K562 (cell line): ENCODE results near the gene MYO3B. TPM values are rescaled to one million over a fixed set of nuclear protein-coding genes. Genes with fewer than 3 reads are reported as not detected.
A peak's percentile ranks its signal among the peaks of the same experiment; 100 is the strongest.

Experiments used
- ATAC-seq: fragments of 200-7000 bp; cut with Tn5 transposase; 3 replicates; pipeline ENCODE4 v1.9.1; 2020; ENCODE audit warnings: moderate library complexity
- BruUV-seq: library from RNA; stranded (reverse); fragments of 400-500 nt; replicated peaks from 2 replicates; lab custom pipeline; 2021; lab: Mats Ljungman, UMichigan
- CTCF ChIA-PET: fragments of 300-600 bp; formaldehyde crosslinking; extraction: SDS; loops from one replicate; lab custom pipeline; 2021; ENCODE audit warnings: low intra/inter-chr PET ratio; lab: Yijun Ruan, JAX
- POLR2A ChIA-PET: fragments of 300-600, 350-650 bp; sonication (Branson Sonifier 250); formaldehyde crosslinking; extraction: SDS; loops from one replicate; lab custom pipeline; 2021; ENCODE audit warnings: antibody characterized with exemption, inconsistent platforms; lab: Yijun Ruan, JAX
- DNase-seq, 4 experiments: peaks; one replicate each; pipeline versions ENCODE4 v3.0.0 to v3.0.0-alpha.2; 2011 to 2018; ENCODE audit warnings: low spot score in 3 of 4, mixed read lengths in 3 of 4; ENCODE audit errors: extremely low read depth in 1 of 4
- FAIRE-seq: peaks from 2 replicates; lab custom pipeline; 2011; peaks lifted over from hg19 to GRCh38; lab: Jason Lieb, UNC
- H2AFZ ChIP-seq: 2 replicates; pipeline ENCODE4 v1.6.0; 2011; ENCODE audit warnings: low read depth, low read length, control low read depth, inconsistent platforms
- H3K27ac ChIP-seq: fragments of 200-600 bp; 3 replicates; pipeline ENCODE4 v1.8.0; 2011; ENCODE audit warnings: low read depth, mild to moderate bottlenecking, control low read depth, inconsistent platforms, low read length, moderate library complexity, mixed read lengths; ENCODE audit errors: extremely low read depth
- H3K27me3 ChIP-seq, 2 experiments: fragments of 300-600 bp in 1 of 2; 2 replicates in 1 of 2; 3 replicates in 1 of 2; pipeline versions ENCODE4 v1.6.0 to v1.8.0; 2011; ENCODE audit warnings: inconsistent platforms in 2 of 2, low read length in 2 of 2, mild to moderate bottlenecking in 1 of 2, mixed read lengths in 1 of 2, moderate library complexity in 1 of 2; ENCODE audit not compliant: control insufficient read depth in 2 of 2, insufficient read depth in 2 of 2
- H3K36me3 ChIP-seq: fragments of 300-600 bp; 3 replicates; pipeline ENCODE4 v1.8.0; 2011; ENCODE audit warnings: mild to moderate bottlenecking, low read length, inconsistent platforms; ENCODE audit not compliant: control insufficient read depth, insufficient read depth
- H3K4me1 ChIP-seq, 2 experiments: fragments of 200-600 bp in 1 of 2; replicated peaks in 1 of 2; 2 replicates in 1 of 2; 3 replicates in 1 of 2; pipeline versions ENCODE4 v1.5.1 to v1.8.0; 2011; ENCODE audit warnings: inconsistent platforms in 2 of 2, low read length in 2 of 2, mild to moderate bottlenecking in 1 of 2, mixed read lengths in 1 of 2, moderate library complexity in 1 of 2; ENCODE audit not compliant: control insufficient read depth in 2 of 2, insufficient read depth in 2 of 2
- H3K4me2 ChIP-seq: 2 replicates; pipeline ENCODE4 v1.6.1; 2011; ENCODE audit warnings: low read length, control low read depth, inconsistent platforms, mixed read lengths; ENCODE audit not compliant: insufficient read depth
- H3K4me3 ChIP-seq: fragments of 200-600 bp; sonication (generic), shearing (Covaris generic); 2 replicates; pipeline ENCODE4 v1.5.1; 2016; ENCODE audit warnings: control low read depth, inconsistent platforms
- H3K79me2 ChIP-seq: fragments of 200-600 bp; 3 replicates; pipeline ENCODE4 v1.8.0; 2011; ENCODE audit warnings: low read length, inconsistent platforms; ENCODE audit not compliant: control insufficient read depth, insufficient read depth
- H3K9ac ChIP-seq, 2 experiments: 2 replicates each; pipeline versions ENCODE4 v1.6.0 to v1.6.1; 2011; ENCODE audit warnings: low read depth in 2 of 2, low read length in 2 of 2, control low read depth in 1 of 2, inconsistent platforms in 1 of 2, mild to moderate bottlenecking in 1 of 2, mixed read lengths in 1 of 2; ENCODE audit not compliant: insufficient read depth in 1 of 2
- H3K9me1 ChIP-seq: one replicate; pipeline ENCODE4 v1.6.0; 2011; ENCODE audit warnings: inconsistent platforms, mild to moderate bottlenecking, low read length, moderate library complexity; ENCODE audit not compliant: control insufficient read depth, insufficient read depth
- H3K9me3 ChIP-seq: replicated peaks from 2 replicates; pipeline ENCODE4 v1.5.1; 2011; ENCODE audit warnings: low read depth, low read length, inconsistent platforms; ENCODE audit not compliant: control insufficient read depth, insufficient read depth
- H4K20me1 ChIP-seq: replicated peaks from 2 replicates; pipeline ENCODE4 v1.6.1; 2011; ENCODE audit warnings: low read length, inconsistent platforms, mixed read lengths; ENCODE audit not compliant: control insufficient read depth, insufficient read depth
- CTBP1 ChIP-seq: fragments of 450-650 bp; IDR thresholded peaks from 2 replicates; pipeline ENCODE4 v1.6.1; 2016; ENCODE audit warnings: borderline replicate concordance
- ELF2 ChIP-seq: fragments of 250-450 bp; sonication (Bioruptor Pico); IDR thresholded peaks from 2 replicates; pipeline ENCODE4 v1.5.0; 2021; ENCODE audit warnings: mild to moderate bottlenecking
- WGBS: fragments of 100-300 bp; shearing (Covaris generic); methylation state at CpG from one replicate; pipeline ENCODE4 v1.1.6; 2016; ENCODE audit warnings: low coverage, mixed read lengths; ENCODE audit not compliant: insufficient coverage; ENCODE audit errors: missing lambda C conversion rate; 5-methylcytosine and 5-hydroxymethylcytosine counted together
- in situ Hi-C: fragments of 300-500 bp; cut with MboI; formaldehyde crosslinking; loops from 4 replicates; pipeline ENCODE4 v1.15.0; 2018; ENCODE audit warnings: inconsistent platforms, mixed read lengths
- intact Hi-C: fragments of 100-400 bp; cut with micrococcal nuclease; formaldehyde crosslinking; loops from 2 replicates; pipeline ENCODE4 v1.14.2; 2022
- polyA plus RNA-seq, 8 experiments: library from polyadenylated mRNA; depleted of rRNA in 4 of 8; stranded (reverse) in 5 of 8; unstranded in 3 of 8; fragments of >200 nt; fragmentation: Nextera tagmentation in 2 of 8; fragmentation: Illumina TruSeq in 1 of 8; extraction: Ambion mirVana in 2 of 8; extraction: Trizol in 1 of 8; gene quantifications; 2 replicates each; pipeline versions ENCODE4 v1.2.1 to v1.2.3, GENCODE V29; 2011 to 2014; ENCODE audit warnings: inconsistent platforms in 1 of 8, missing spikeins in 1 of 8
- total RNA-seq, 7 experiments: library from RNA; depleted of rRNA in 6 of 7; stranded (reverse); fragments of >200 nt in 6 of 7; fragmentation: Illumina TruSeq in 2 of 7; extraction: Trizol in 2 of 7; gene quantifications; 2 replicates each; pipeline versions ENCODE4 v1.2.1 to v1.2.3, GENCODE V29; 2011 to 2021; ENCODE audit warnings: low replicate concordance in 1 of 7
- TF ChIP-seq, protein P1 (sequence below), 2 experiments: fragments of 450-650 bp in 1 of 2; sonication (generic) in 1 of 2; formaldehyde crosslinking in 1 of 2; IDR thresholded peaks in 1 of 2; conservative IDR thresholded peaks in 1 of 2; 2 replicates each; pipeline versions ENCODE4 v1.6.1 to v1.8.1; 2016 to 2023; ENCODE audit warnings: mild to moderate bottlenecking in 2 of 2, moderate library complexity in 2 of 2, inconsistent platforms in 1 of 2, missing genetic modification reagents in 1 of 2

The MYO3B gene
- total and polyA plus RNA-seq, 9 of the 15 experiments (the other 6 are each of a cell fraction or from before 2014, with no cell fraction given) = 2.7 to 6.5 (median 3.6) TPM

DNA sequence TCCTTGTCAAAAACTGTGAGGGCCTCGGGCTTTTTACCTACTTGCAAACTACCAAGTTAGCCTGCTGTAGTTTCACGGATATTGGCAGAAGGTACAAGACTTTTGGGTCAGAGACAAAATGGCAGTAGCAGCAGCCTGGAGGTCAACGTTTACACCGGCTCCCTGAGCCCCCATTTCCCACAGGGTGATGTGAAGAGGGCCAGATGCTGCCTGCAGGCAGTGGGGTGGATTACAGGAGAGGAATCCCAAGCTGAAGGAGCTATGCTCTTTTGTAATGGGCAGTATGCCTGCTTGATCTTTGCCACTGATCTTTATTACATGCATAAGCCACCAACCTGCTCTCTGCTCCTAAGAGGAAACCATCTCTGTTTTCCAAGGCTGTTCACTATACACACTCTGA, 507.6 kb downstream of the MYO3B start (continued):
- peak; percentile 16; the same call in 1 of the 2 replicates for TF ChIP-seq CTBP1
- TF ChIP-seq, all 486 proteins: peak for 2

DNA sequence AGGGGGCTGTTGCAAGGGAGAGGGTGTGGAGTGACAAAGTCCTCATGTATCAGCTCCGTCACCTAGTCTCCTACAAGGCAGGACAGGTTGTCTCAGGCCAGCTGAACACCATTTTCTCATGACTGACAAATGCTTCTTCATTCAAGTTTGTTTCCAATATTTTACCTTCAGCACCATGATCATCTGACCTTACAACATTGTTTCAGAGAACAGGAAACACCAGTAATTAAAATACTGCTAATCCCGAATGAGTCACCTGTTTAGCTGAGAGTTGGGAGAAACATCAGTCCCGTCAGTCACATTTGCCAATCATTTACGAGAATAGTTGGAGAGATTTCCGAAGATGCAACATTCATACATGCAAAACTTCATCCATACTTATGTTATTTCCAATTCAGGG, 511.5 kb downstream of the MYO3B start:
- H3K9ac ChIP-seq = no peak overlapping the region
- POLR2A ChIA-PET = no interaction called here

More for the DNA sequence above, 511.5 kb downstream of the MYO3B start:
- no peak overlapping the region for H3K4me2 ChIP-seq
- no peaks in the 10 kb centered on the region for H3K9me3 ChIP-seq
- no peak overlapping the region for H2AFZ ChIP-seq
- TF ChIP-seq, protein P1, sequence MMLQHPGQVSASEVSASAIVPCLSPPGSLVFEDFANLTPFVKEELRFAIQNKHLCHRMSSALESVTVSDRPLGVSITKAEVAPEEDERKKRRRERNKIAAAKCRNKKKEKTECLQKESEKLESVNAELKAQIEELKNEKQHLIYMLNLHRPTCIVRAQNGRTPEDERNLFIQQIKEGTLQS (IDR thresholded peaks at IDR 0.05) = 0 out of 2 replicates have a peak, but pooled peaks have one; percentile 11
- TF ChIP-seq, protein P1 (CRISPR knock-in tag; conservative IDR thresholded peaks at IDR 0.05) = no peak
- TF ChIP-seq ELF2 (CRISPR knock-in tag) = no peak
- BruUV-seq = no TSS peak
- H3K27ac ChIP-seq = no peak overlapping the region
- H3K79me2 ChIP-seq = no peaks in the 10 kb centered on the region
- H3K4me1 ChIP-seq = no peaks in the 10 kb centered on the region
- DNase-seq (no peak), ATAC-seq (no peak; the same call in 2 of the 3 replicates), FAIRE-seq (no peak)
- no peaks in the 10 kb centered on the region for H4K20me1 ChIP-seq
- H3K9me1 ChIP-seq = no peaks in the 10 kb centered on the region
- in situ Hi-C loops (no loop called here), intact Hi-C loops (no loop called here)
- H3K4me3 ChIP-seq = no peak overlapping the region
- H3K27me3 ChIP-seq = no peaks in the 10 kb centered on the region
- H3K36me3 ChIP-seq = no peaks in the 10 kb centered on the region
- CTCF ChIA-PET = no interaction called here
- 35% methylated on average over 5 of the region's 5 CpGs for WGBS
